Measurements from ENCODE around the gene GUCY1A2. TPM values are rescaled to one million over a fixed set of nuclear protein-coding genes. Genes with fewer than 3 reads are reported as not detected.

The GUCY1A2 gene
- total and polyA plus RNA-seq, 2 donors (not counting 3 experiments of a cell fraction or from before 2014, with no cell fraction given), result 0.02 to 0.03 TPM

DNA sequence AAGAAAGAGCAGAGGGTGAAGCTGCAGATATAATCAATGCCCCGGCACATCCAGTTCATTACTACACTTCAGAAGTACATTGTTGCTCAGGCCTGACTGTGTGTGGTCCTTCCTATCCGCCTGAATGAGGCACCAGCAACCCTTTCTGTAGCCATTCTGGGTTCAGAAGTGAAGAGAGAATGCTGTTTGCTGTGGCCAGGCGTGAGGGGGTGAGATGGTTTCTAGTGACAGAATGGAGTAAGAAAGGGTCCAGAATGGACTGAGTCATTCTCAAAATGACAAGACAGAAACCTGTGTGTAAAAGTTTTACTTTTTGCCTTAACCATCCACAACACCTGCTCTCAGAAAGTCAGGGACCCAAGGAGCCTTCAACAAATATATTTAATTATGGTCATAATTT lies 334.8 kb downstream of the GUCY1A2 start:
- no peak for TF ChIP-seq JUN (IDR thresholded peaks at IDR 0.05; ENCODE audit: borderline replicate concordance, insufficient read depth, insufficient read length, low read depth)
- TF ChIP-seq EZH2 (IDR thresholded peaks at IDR 0.05; ENCODE audit: borderline replicate concordance, low read depth, low read length, severe bottlenecking), result no peak
- TF ChIP-seq MYC (IDR thresholded peaks at IDR 0.05; ENCODE audit: low read depth, low read length), result no peak
- TF ChIP-seq POLR2A (IDR thresholded peaks at IDR 0.05; ENCODE audit: low read depth, low read length), result no peak
- TF ChIP-seq, protein P1, sequence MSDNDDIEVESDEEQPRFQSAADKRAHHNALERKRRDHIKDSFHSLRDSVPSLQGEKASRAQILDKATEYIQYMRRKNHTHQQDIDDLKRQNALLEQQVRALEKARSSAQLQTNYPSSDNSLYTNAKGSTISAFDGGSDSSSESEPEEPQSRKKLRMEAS (IDR thresholded peaks at IDR 0.05; ENCODE audit: insufficient read depth, insufficient read length), result no peak
- no peak for TF ChIP-seq GATA2 (IDR thresholded peaks at IDR 0.05; ENCODE audit: insufficient read depth, insufficient read length, low read depth, low read length)
- no peak overlapping the region for H3K9ac ChIP-seq (replicated peaks; ENCODE audit: extremely low read depth, insufficient read depth, low read length)
- BruUV-seq (replicated peaks), result no TSS peak
- DNase-seq (ENCODE audit: low read depth, low spot score), result no peak
- intact Hi-C loops (cut with micrococcal nuclease) (no loop called here), dilution Hi-C loops (cut with MboI; ENCODE audit: extremely low pct_ligation_motif_present, low sequenced_read_pairs) (no loop called here)
- no peak overlapping the region for H3K4me2 ChIP-seq (ENCODE audit: insufficient read depth, low read length)
- H3K27ac ChIP-seq (ENCODE audit: insufficient read depth, low read depth, low read length), result no peak overlapping the region
- ChIA-PET CTCF (no interaction called here), POLR2A (no interaction called here)
- H3K36me3 ChIP-seq (ENCODE audit: control insufficient read depth in 2 of 2, extremely low read depth in 1 of 2, insufficient read depth in 2 of 2, low read length in 2 of 2), result no peaks in the 10 kb centered on the region
- H3K79me2 ChIP-seq (ENCODE audit: control insufficient read depth, insufficient read depth, low read length), result no peaks in the 10 kb centered on the region
- no peaks in the 10 kb centered on the region for H3K27me3 ChIP-seq (ENCODE audit: control insufficient read depth in 2 of 2, insufficient read depth in 2 of 2, low read length in 2 of 2)
- H2AFZ ChIP-seq (ENCODE audit: low read depth, low read length), result no peak overlapping the region
- H3K9me1 ChIP-seq (replicated peaks; ENCODE audit: control insufficient read depth, extremely low read depth, insufficient read depth, low read length), result no peaks in the 10 kb centered on the region
- no peak overlapping the region for H3K4me3 ChIP-seq (replicated peaks in 1 of 3; ENCODE audit: insufficient read depth in 1 of 3, low read depth in 1 of 3, low read length in 3 of 3)
- no peaks in the 10 kb centered on the region for H4K20me1 ChIP-seq (replicated peaks; ENCODE audit: control insufficient read depth, extremely low read depth, insufficient read depth, low read length)
- no peaks in the 10 kb centered on the region for H3K4me1 ChIP-seq (ENCODE audit: control insufficient read depth, extremely low read depth, insufficient read depth, low read length)
- no peaks in the 10 kb centered on the region for H3K9me3 ChIP-seq (replicated peaks; ENCODE audit: control insufficient read depth, insufficient read depth, low read length)
- FAIRE-seq, result no peak

DNA sequence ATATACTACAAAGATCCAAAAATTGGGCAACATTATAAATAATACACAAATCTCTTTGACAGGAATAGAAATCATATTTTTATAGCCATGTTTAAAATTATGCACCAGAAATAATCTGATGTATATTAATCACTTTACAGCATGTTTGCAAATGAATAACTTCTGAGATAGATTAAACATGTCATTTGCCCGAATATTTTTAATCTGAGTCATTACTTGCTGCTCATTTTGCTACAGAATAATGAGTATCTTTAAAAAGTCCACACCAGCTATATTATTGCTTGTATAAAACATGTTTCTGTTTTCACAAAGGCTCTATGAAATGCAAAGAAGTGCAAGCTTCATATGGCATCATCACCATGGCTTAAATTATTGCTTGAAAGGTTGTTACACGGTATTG lies 336.8 kb downstream of the GUCY1A2 start:
- POLR2A ChIA-PET, result no interaction called here
- H3K9ac ChIP-seq (replicated peaks; ENCODE audit: extremely low read depth, insufficient read depth, low read length), result no peak overlapping the region
- no peak overlapping the region for H3K4me2 ChIP-seq (ENCODE audit: insufficient read depth, low read length)
- DNase-seq (ENCODE audit: low read depth, low spot score) (no peak), FAIRE-seq (no peak)
- no peak overlapping the region for H2AFZ ChIP-seq (ENCODE audit: low read depth, low read length)
- no peak overlapping the region for H3K4me3 ChIP-seq (replicated peaks in 1 of 3; ENCODE audit: insufficient read depth in 1 of 3, low read depth in 1 of 3, low read length in 3 of 3)
- no peaks in the 10 kb centered on the region for H3K79me2 ChIP-seq (ENCODE audit: control insufficient read depth, insufficient read depth, low read length)
- H3K4me1 ChIP-seq (ENCODE audit: control insufficient read depth, extremely low read depth, insufficient read depth, low read length), result no peaks in the 10 kb centered on the region
- H3K9me3 ChIP-seq (replicated peaks; ENCODE audit: control insufficient read depth, insufficient read depth, low read length), result no peaks in the 10 kb centered on the region
- no peaks in the 10 kb centered on the region for H3K27me3 ChIP-seq (ENCODE audit: control insufficient read depth in 2 of 2, insufficient read depth in 2 of 2, low read length in 2 of 2)
- no peaks in the 10 kb centered on the region for H4K20me1 ChIP-seq (replicated peaks; ENCODE audit: control insufficient read depth, extremely low read depth, insufficient read depth, low read length)
- H3K27ac ChIP-seq (ENCODE audit: insufficient read depth, low read depth, low read length), result no peak overlapping the region
- no peaks in the 10 kb centered on the region for H3K36me3 ChIP-seq (ENCODE audit: control insufficient read depth in 2 of 2, extremely low read depth in 1 of 2, insufficient read depth in 2 of 2, low read length in 2 of 2)
- intact Hi-C loops (cut with micrococcal nuclease) (no loop called here), dilution Hi-C loops (cut with MboI; ENCODE audit: extremely low pct_ligation_motif_present, low sequenced_read_pairs) (no loop called here)
- no TSS peak for BruUV-seq (replicated peaks)
- no peaks in the 10 kb centered on the region for H3K9me1 ChIP-seq (replicated peaks; ENCODE audit: control insufficient read depth, extremely low read depth, insufficient read depth, low read length)
- CTCF ChIA-PET, result no interaction called here
- TF ChIP-seq FOS (IDR thresholded peaks at IDR 0.05; ENCODE audit: borderline replicate concordance, insufficient read depth, low read length), result no peak
- TF ChIP-seq JUN (IDR thresholded peaks at IDR 0.05; ENCODE audit: borderline replicate concordance, insufficient read depth, insufficient read length, low read depth), result no peak
- TF ChIP-seq GATA2 (IDR thresholded peaks at IDR 0.05; ENCODE audit: insufficient read depth, insufficient read length, low read depth, low read length), result no peak
- TF ChIP-seq EZH2 (IDR thresholded peaks at IDR 0.05; ENCODE audit: borderline replicate concordance, low read depth, low read length, severe bottlenecking), result no peak
- TF ChIP-seq POLR2AphosphoS5 (IDR thresholded peaks at IDR 0.05; ENCODE audit: insufficient read depth, low read depth, low read length), result no peak
- TF ChIP-seq MYC (IDR thresholded peaks at IDR 0.05; ENCODE audit: low read depth, low read length), result no peak
- TF ChIP-seq, protein P1 (IDR thresholded peaks at IDR 0.05; ENCODE audit: insufficient read depth, insufficient read length), result no peak
- TF ChIP-seq, protein P2, sequence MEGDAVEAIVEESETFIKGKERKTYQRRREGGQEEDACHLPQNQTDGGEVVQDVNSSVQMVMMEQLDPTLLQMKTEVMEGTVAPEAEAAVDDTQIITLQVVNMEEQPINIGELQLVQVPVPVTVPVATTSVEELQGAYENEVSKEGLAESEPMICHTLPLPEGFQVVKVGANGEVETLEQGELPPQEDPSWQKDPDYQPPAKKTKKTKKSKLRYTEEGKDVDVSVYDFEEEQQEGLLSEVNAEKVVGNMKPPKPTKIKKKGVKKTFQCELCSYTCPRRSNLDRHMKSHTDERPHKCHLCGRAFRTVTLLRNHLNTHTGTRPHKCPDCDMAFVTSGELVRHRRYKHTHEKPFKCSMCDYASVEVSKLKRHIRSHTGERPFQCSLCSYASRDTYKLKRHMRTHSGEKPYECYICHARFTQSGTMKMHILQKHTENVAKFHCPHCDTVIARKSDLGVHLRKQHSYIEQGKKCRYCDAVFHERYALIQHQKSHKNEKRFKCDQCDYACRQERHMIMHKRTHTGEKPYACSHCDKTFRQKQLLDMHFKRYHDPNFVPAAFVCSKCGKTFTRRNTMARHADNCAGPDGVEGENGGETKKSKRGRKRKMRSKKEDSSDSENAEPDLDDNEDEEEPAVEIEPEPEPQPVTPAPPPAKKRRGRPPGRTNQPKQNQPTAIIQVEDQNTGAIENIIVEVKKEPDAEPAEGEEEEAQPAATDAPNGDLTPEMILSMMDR (IDR thresholded peaks at IDR 0.05; ENCODE audit: extremely low read depth in 1 of 2, insufficient read depth in 1 of 2, low read depth in 1 of 2, low read length in 2 of 2), result no peak
- no peak for TF ChIP-seq POLR2A (IDR thresholded peaks at IDR 0.05; ENCODE audit: low read depth, low read length)
